Measurements from ENCODE around the gene GATA2.

- TF ChIP-seq CTCF (IDR thresholded peaks at IDR 0.05) (no peak), POLR2A (IDR thresholded peaks at IDR 0.05) (no peak)
Measured at GRCh38 chr3:128500556-128500955, 7.6 kb upstream of the GATA2 start.
